ENCODE data around the gene ARID1B.

Gene ARID1B

DNA sequence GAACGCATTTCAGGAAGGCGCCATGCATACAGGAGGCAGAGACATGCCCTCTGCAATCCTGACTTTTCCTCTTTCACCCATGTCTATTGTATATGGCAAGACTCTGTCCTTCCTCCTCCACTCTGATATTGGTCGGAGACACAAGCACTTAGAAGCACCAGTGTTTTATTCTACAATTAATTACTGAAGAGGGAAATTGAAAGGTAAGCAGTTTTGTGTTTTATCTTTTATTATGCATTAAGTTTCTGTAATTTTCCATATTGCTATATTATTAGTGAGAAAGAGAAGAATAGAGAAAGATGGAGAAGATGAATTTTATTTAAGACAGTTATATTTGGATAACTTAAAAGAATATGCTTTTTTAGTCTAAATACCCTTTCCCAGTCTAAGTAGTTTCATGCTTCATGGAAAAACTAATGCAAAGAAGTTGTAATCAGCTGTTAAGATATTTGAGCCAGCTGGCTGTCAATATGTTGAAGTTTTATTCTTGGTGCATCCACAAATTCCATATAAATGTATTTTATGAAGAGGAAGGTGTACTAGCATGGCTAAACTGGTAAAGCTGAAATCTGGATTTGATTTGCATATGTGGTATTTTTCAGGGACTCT lies 13.6 kb downstream of the ARID1B start:
- no peak for DNase-seq (ENCODE audit: low read depth in 3 of 3, low spot score in 1 of 3)

- DNase-seq (ENCODE audit: low read depth in 3 of 3, low spot score in 1 of 3) = no peak
Observed at GRCh38 chr6:156791320-156791850, 14.2 kb downstream of the ARID1B start.

DNA sequence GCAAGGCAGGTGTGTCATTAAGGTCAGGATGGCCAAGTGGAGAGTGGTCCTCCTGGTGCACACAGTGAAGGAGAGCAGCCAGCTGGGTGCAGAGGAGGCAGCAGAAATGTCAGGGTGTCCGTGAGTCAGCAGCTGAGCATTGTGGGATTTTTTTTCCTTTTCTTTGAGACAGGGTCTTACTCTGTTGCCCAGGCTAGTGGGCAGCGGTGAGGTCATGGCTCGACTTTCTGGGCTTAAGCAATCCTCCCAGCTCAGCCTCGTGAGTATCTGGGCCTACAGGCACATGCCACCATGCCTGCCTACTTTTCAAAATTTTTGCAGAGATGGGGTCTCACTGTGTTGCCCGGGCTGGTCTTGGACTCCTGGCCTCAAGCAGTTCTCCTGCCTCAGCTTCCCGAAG lies 16.0 kb downstream of the ARID1B start:
- DNase-seq (ENCODE audit: low read depth in 3 of 3, low spot score in 1 of 3) = no peak

GRCh38 chr6:156794546-156795354 lies 17.6 kb downstream of the ARID1B start:
- DNase-seq (ENCODE audit: low read depth in 3 of 3, low spot score in 1 of 3) = no peak

DNA sequence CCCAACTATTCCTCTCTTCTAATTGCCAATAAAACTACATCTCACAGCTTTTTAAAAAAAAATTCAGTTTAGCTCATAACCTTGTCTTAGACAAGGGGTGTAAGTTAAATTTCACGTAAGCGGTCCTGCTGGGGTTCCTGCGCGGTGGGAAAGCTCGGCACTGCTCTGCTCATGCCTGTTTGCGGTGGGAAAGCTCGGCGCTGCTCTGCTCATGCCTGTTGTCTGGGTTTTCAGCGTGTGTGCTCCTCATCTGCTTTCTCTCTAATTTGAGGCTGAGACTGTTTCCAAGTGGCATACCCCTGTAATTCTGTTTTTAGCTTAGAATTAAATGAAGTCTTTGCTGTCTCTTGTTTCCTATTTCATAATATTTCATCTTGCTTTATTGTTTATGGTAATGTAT lies 18.6 kb downstream of the ARID1B start:
- no peak for DNase-seq (ENCODE audit: low read depth in 3 of 3, low spot score in 1 of 3)

- no peak for DNase-seq (ENCODE audit: low read depth in 3 of 3, low spot score in 1 of 3)
Observed at GRCh38 chr6:156796627-156797026, 19.4 kb downstream of the ARID1B start.

- no peak for DNase-seq (ENCODE audit: low read depth in 3 of 3, low spot score in 1 of 3)
Observed at GRCh38 chr6:156797901-156798735, 20.9 kb downstream of the ARID1B start.

GRCh38 chr6:156801712-156802111 lies 24.5 kb downstream of the ARID1B start:
- no peak for DNase-seq (ENCODE audit: low read depth in 3 of 3, low spot score in 1 of 3)

- no peak for DNase-seq (ENCODE audit: low read depth in 3 of 3, low spot score in 1 of 3)
Observed at GRCh38 chr6:156803353-156803752, 26.2 kb downstream of the ARID1B start.

- no peak for DNase-seq (ENCODE audit: low read depth in 3 of 3, low spot score in 1 of 3)
Observed at GRCh38 chr6:156804402-156804801, 27.2 kb downstream of the ARID1B start.

DNA sequence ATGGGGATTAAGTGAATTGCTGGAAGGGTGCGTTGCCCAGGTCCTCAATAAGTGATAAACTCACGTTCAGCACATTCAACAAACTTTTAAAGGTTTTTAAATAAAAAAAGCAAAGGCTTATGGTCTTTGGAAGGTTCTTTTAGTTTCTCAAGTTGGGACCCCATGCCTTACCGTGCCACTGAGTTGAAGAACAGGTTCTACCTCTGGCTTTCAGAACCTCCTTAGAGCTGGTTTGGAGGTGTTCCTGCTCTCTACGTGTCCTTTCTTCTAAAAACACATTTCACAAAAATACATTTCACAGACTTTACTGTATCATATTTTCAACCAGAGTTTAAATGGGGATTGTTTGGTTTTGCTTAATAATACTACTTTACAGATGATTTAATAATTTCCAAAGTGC lies 29.0 kb downstream of the ARID1B start:
- no peak for DNase-seq (ENCODE audit: low read depth in 3 of 3, low spot score in 1 of 3)

- DNase-seq (ENCODE audit: low read depth in 3 of 3, low spot score in 1 of 3) = no peak
Observed at GRCh38 chr6:156807028-156807427, 29.9 kb downstream of the ARID1B start.

DNA sequence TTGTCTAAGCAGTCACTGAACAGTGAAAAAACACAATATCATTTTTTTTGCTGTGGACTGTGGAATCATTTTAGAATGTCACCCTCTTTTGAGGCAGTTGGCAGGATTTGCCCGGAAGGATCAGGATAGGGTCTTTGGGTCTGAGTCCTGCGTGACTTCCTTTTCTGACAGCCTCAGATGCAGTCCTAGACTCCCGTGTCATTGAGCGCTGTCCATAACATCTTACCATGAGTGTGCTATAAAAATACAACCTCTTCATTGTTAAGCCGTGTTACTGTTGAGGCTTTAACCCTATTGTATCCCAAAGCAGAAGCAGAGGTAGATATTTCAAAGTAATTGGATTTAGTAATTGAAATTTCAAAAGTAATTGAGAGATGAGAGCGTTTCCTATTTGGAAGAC lies 30.6 kb downstream of the ARID1B start:
- DNase-seq (ENCODE audit: low read depth in 3 of 3, low spot score in 1 of 3) = no peak

DNA sequence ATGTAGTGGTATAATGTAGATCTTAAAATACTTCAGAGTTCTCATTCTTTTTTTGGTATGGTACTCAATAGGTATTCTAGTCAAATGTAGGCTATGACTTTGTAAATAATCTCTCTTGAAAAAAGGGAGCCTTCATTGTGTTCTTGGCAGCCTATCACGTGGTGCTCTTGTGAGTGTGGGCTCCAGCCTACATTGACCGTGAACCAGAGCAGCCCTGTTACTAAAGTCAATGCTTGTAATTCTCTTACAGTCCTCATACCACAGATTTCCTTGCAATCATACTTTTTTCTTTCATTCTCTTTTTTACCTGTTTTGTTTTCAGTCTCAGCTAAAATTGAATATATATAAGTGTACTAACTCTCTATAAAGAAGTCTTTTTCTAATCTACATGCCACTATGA lies 31.1 kb downstream of the ARID1B start:
- DNase-seq (ENCODE audit: low read depth in 3 of 3, low spot score in 1 of 3) = no peak

DNA sequence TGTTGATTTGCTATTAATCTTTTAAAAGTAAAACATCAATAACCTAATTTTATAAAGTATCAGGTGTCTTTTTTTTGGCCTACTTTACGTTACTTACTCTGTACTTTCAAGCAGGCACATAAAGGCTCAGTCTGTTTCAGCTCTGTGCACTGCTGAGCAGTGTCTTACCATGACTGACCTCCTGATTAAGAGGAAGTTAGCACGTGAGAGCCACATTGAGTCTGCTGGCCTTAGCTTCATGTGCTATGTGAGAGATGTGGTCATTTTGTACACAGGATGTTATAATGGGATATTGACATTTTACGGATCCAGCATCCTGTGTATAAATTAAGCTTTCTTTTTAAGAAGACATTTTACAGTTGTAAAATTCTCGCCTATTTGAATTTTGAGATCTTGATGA lies 31.9 kb downstream of the ARID1B start:
- DNase-seq (ENCODE audit: low read depth in 3 of 3, low spot score in 1 of 3) = no peak

GRCh38 chr6:156809446-156810178 lies 32.4 kb downstream of the ARID1B start:
- no peak for DNase-seq (ENCODE audit: low read depth in 3 of 3, low spot score in 1 of 3)

- DNase-seq (ENCODE audit: low read depth in 3 of 3, low spot score in 1 of 3) = no peak
Observed at GRCh38 chr6:156814036-156814581, 36.9 kb downstream of the ARID1B start.

DNA sequence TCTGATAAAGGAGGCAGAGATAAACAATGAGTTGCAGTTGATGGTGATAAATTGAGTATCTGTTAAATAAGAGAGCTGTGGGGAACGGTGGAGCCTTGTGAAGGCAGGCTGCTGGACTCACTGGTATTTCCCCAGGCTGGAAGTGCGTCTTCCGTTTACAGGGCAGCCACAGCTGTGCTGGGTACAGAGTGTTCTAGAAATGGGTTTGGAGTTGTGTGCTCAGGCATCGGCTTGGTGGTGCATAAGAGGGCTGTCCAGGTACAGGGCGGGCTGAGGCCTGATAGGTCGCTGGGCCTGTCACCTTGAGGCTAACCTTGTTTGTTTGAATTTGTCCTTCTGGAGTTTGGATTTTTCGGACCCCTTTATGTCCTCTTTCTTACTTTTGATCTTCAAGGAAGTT lies 39.3 kb downstream of the ARID1B start:
- no peak for DNase-seq (ENCODE audit: low read depth in 3 of 3, low spot score in 1 of 3)

DNA sequence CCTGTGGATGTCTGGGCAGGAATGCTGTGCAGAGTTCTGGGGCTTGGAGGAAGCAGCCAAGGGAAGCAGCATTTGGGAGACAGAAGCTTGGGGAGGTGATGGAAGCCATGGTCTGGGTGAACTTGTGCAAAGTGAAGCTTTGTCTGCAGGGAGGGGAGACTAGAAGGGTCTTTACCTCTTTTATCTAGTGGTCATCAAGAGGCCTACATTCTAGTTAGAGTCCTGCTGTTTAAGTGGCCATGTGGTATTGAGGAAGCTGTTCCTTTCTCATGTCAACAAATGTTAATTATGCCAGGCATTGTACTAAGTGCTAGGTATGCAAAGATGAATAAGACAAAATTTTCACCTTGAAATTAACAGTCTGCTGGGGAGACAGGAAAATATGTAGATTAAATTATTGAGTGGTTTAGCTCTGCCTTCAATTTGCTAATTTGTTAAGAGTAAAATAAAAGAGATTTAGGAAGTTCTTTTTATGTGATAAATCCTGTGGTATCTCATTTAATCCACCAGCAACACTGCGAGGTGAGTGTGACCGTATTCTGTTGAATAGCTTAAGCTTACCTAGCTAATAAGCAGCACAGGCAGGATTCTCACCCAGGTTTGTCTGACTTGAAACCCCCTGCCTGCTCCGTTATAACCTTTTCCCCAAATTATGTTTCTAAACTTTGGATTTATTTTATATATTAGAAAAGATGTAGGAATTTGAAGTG lies 43.1 kb downstream of the ARID1B start:
- DNase-seq (ENCODE audit: low read depth in 3 of 3, low spot score in 1 of 3) = no peak

DNA sequence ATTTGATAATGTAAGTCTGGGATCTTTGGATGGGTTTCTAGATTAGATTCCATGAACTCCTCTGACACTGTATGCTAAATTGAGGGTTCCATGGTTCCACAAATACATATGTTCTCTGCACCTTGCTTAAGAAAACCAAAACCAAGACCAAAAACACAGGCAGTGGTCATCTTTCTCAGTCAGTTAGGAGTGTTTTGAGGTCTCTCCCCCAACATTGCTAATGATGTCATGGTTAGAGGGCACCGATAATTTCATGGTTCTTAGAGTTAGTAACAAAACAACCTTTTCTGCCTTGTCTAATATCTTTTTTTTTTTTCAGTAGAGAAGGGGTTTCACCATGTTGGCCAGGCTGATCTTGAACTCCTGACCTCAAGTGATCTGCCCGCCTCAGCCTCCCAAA lies 44.5 kb downstream of the ARID1B start:
- no peak for DNase-seq (ENCODE audit: low read depth in 3 of 3, low spot score in 1 of 3)
